Measurements from ENCODE around the gene LYPLAL1. TPM values are rescaled to one million over a fixed set of nuclear protein-coding genes. Genes with fewer than 3 reads are reported as not detected.

LYPLAL1 gene
- 10 to 100 TPM; 13.0 to 29.1 (median 17.7) TPM for total RNA-seq

DNA sequence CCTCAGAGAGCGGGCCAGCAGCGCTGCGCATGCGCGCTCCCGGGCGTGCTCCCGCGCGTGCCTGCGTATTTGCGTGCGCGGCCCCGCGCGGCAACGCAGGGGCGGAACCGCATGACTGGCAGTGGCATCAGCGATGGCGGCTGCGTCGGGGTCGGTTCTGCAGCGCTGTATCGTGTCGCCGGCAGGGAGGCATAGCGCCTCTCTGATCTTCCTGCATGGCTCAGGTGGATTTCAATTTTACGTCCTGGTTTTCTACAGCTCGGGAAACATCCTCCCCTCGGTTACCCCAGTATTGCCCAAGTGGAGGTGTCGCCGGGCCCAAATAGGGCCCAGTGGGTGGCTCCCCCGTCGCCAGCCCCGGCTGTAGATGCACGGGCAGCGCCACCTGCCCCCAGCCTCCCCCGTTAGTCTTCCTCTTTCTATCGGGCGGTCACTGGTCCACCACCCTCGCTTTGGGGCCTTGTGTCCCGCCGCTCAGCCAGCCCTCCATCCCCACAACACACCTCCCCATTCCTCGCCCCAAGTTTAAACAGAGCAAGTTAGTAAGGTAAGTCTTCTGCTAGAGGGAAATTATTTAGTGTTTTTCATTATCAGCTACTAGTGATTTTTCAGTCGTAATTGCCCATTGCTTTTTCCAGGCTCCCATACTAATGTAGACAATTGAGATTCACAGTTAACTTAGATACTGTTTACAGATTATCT, at the start of gene LYPLAL1:
LYPLAL1 (plus strand) TSS at position 121 of the 702 bp plus-strand sequence; CDS start at position 134, 13 bp downstream.
- H3K36me3 ChIP-seq: no peaks in the 10 kb centered on the region
- no peaks in the 10 kb centered on the region for H3K9me3 ChIP-seq
- DNase-seq: peak; percentile 42
- intact Hi-C loops (cut with DNase I): no loop called here
- H3K4me3 ChIP-seq: peak within 1 kb of the TSS; percentile 65 to 91 (median 76)
- TF ChIP-seq CTCF (IDR thresholded peaks at IDR 0.05): peak in 1 of 6 experiments; percentile 26
- peak in 3 of 4 donors; percentile 70 to 94 (median 86) for TF ChIP-seq POLR2A (IDR thresholded peaks at IDR 0.05)
- no peaks in the 10 kb centered on the region for H3K27me3 ChIP-seq
- H3K27ac ChIP-seq: peak within 1 kb of the TSS; percentile 91 to 97 (median 92)
- WGBS, 2 donors: 0 to 1% methylated on average over 8 to 16 of the region's 48 CpGs
- peaks cover 4 to 81% (median 12%) of the 10 kb centered on the region in 3 donors for H3K4me1 ChIP-seq

DNA sequence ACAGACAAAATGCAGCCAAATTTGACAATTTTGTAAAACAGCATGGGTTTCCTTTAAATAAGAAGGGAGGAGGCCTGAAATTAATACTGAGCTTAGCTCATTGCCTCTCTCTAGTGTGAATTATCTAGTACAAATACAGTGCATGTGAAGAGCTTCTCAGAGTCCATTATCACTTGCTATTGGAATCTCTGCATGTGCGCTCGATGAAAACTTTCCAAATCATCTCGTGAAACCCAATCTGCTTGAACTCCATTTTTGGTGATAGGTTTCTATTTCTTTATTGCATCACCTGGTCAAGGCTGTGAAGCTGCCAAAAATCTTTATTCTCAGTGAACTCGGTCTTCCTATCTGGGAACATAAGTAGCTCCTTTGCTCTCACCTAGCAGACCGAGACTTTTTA, 49.5 kb upstream of the LYPLAL1 start:
- no peak for DNase-seq
- Histone ChIP-seq H3K4me3 (no peak overlapping the region), H3K27me3 (no peaks in the 10 kb centered on the region), H3K27ac (no peak overlapping the region), H3K36me3 (no peaks in the 10 kb centered on the region), H3K9me3 (no peaks in the 10 kb centered on the region), H3K4me1 (peaks cover 0 to 3% (median 0%) of the 10 kb centered on the region in 3 donors)
- intact Hi-C loops (cut with DNase I): no loop called here
- TF ChIP-seq POLR2A (IDR thresholded peaks at IDR 0.05) (no peak), CTCF (IDR thresholded peaks at IDR 0.05) (no peak)
- 86 to 96% methylated on average over 5 of the region's 5 CpGs for WGBS, 2 donors

GRCh38 chr1:219125342-219125741, 48.3 kb upstream of the LYPLAL1 start:
- intact Hi-C loops (cut with DNase I): no loop called here
- 92 to 96% methylated on average over 4 of the region's 4 CpGs for WGBS, 2 donors
- H3K27ac ChIP-seq: no peak overlapping the region
- no peaks in the 10 kb centered on the region for H3K9me3 ChIP-seq
- DNase-seq: no peak
- H3K36me3 ChIP-seq: no peaks in the 10 kb centered on the region
- TF ChIP-seq CTCF (IDR thresholded peaks at IDR 0.05): no peak
- no peak for TF ChIP-seq POLR2A (IDR thresholded peaks at IDR 0.05)
- H3K4me3 ChIP-seq: no peak overlapping the region
- no peaks in the 10 kb centered on the region for H3K27me3 ChIP-seq
- H3K4me1 ChIP-seq: peaks cover 0 to 3% (median 0%) of the 10 kb centered on the region in 3 donors

DNA sequence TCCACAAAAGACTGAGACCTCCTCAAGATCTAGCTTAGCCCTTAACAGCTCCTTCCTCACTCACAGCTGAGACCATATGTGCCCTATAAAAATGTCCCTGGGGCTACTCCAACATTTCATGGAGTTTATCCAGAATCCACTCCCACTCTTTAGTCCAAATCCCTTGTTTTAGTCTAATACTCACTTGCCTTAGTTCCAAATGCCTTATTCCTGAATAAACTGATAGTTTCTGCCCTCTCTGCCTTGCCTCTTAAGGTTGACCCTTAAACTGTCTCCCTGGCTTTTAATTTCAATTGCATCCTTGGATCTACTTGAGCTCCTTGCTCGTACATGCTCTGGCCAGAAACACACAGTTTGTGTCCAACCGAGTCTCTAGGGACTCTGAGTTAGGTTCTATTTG, 47.3 kb upstream of the LYPLAL1 start:
- intact Hi-C loops (cut with DNase I): no loop called here
- WGBS, 2 donors: 49 to 72% methylated on average over 2 of the region's 2 CpGs
- Histone ChIP-seq H3K4me3 (no peak overlapping the region), H3K27ac (no peak overlapping the region), H3K9me3 (no peaks in the 10 kb centered on the region), H3K36me3 (no peaks in the 10 kb centered on the region), H3K27me3 (no peaks in the 10 kb centered on the region), H3K4me1 (peaks cover 0 to 3% (median 0%) of the 10 kb centered on the region in 3 donors)
- no peak for DNase-seq
- no peak for TF ChIP-seq CTCF (IDR thresholded peaks at IDR 0.05)
- no peak for TF ChIP-seq POLR2A (IDR thresholded peaks at IDR 0.05)

- H3K4me1 ChIP-seq: no peaks in the 10 kb centered on the region
Measured at GRCh38 chr1:219128957-219129356, 44.7 kb upstream of the LYPLAL1 start.

More at GRCh38 chr1:219128957-219129356, 44.7 kb upstream of the LYPLAL1 start:
- WGBS, 2 donors: 83 to 93% methylated on average over 2 of the region's 2 CpGs
- no peak overlapping the region for H3K4me3 ChIP-seq
- H3K27me3 ChIP-seq: no peaks in the 10 kb centered on the region
- no peak for TF ChIP-seq POLR2A (IDR thresholded peaks at IDR 0.05)
- TF ChIP-seq CTCF (IDR thresholded peaks at IDR 0.05): no peak
- H3K36me3 ChIP-seq: no peaks in the 10 kb centered on the region
- no peaks in the 10 kb centered on the region for H3K9me3 ChIP-seq
- intact Hi-C loops (cut with DNase I): no loop called here
- no peak for DNase-seq
- H3K27ac ChIP-seq: no peak overlapping the region
